ENCODE measurements around the gene NDUFA9.
A peak's percentile ranks its signal among the peaks of the same experiment; 100 is the strongest.

Gene NDUFA9

DNA sequence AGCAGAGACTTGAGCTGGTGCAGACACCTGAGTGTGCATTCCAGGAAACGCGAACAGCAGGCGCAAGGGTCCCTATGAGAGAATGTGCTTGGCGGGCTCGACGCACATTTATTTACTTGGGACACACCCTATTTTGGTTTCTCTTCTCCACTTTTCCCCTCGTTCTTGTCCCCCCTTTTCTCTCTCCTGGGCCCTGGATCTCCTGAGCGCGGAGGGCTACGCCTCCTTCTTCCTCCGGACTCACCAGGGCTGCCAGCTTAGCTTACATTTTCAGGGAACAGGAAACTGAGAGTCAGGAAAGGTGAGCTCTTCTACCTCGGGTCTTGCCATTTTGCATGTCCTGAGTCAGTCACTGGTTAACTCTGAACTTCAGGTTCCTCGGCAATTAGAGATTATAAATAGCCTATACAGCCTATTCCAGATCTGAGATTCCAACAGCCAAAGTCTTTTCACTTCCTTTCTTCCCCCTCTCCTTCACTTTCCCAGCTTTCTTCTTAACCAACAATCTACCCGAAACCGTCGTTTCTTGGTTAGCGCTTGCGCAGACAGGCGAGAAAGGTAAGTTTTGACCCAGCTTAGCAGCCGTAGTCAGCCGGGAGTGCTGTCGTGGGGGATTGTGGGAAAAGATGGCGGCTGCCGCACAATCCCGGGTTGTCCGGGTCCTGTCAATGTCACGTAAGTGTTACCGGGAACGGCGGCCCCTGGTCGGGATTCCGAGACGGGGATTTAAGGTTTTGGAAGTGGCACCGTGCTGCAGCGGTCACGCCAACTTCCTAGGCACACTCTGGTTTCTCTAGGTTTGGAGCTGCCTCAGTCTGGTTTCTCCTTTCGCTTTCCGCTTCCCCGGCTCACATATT lies at the start of gene NDUFA9, which contains the start of gene AKAP3:
NDUFA9 (plus strand) TSS at position 614 of the 857 bp plus-strand sequence; CDS start at position 627, 13 bp downstream.
AKAP3 (minus strand) TSS at position 551 of the 857 bp plus-strand sequence. CDS start 10,855 bp downstream, outside the sequence.
- no peak for DNase-seq

GRCh38 chr12:4603421-4603820 lies 45.5 kb upstream of the NDUFA9 start:
- no peak for DNase-seq

DNA sequence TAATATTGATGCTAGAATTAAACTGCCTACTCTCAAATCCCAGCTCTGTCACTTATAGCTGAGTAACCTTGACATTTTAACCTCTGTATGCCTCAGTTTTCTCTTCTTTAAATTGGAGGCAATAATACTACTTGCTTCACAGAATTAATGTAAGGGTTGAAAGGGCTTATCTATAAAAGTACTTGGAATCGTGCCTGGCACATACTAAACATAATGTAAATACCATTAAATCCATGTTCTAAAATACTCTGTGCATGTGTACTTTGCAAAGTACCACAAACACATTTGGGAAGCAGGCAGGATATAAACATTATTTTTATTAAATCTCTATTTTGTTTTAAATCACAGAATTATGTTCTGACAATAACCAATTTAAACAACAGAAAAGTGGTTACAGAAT lies 45.0 kb upstream of the NDUFA9 start:
- DNase-seq: no peak

DNA sequence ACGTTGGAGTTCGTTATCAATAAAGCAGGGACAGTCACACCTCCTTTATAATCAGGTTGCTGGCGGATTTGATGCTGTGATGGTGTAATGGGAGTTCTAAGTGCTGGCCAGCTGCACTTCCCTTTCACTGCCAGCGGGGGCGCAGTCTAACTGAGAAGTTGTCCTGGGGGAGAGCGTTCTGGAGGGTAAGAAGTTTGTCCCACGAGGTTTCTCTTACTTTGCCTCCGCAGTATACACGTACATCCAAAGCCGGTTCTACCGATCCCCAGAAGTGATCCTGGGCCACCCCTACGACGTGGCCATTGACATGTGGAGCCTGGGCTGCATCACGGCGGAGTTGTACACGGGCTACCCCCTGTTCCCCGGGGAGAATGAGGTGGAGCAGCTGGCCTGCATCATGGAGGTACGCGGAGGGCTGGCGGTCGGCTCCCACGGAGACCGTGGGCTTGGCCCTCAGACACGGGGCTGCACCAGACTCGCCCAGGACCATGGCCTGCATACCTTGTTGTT lies 44.2 kb upstream of the NDUFA9 start:
- DNase-seq: peak; percentile 40

GRCh38 chr12:4607056-4607455 lies 41.9 kb upstream of the NDUFA9 start:
- DNase-seq: no peak

GRCh38 chr12:4609071-4609470 lies 39.8 kb upstream of the NDUFA9 start:
- DNase-seq: no peak

- DNase-seq: no peak
Measured at GRCh38 chr12:4610481-4610880, 38.4 kb upstream of the NDUFA9 start.

- no peak for DNase-seq
Measured at GRCh38 chr12:4615667-4616066, 33.2 kb upstream of the NDUFA9 start.

GRCh38 chr12:4621511-4621910 lies 27.4 kb upstream of the NDUFA9 start:
- no peak for DNase-seq

DNA sequence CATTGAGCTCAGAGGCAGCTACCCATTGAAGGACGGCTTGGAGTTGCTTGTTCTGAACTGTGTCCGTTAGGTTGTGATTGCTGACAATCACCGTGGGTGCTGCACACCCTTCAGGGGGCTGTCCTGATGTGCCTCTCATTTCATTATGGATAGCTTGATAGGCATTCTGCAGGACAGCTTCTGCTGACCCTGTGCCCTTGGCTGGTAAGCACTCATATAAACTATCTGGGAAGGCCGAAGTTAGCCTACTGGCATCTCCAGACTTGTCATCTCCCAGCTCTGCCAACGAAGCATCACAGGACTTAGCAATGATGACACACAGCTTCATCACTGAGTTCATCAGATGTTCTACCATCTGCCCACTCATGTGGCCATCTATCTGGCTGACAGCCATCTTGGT lies 22.4 kb upstream of the NDUFA9 start:
- DNase-seq: no peak

GRCh38 chr12:4628406-4628805 lies 20.5 kb upstream of the NDUFA9 start:
- no peak for DNase-seq

GRCh38 chr12:4630262-4630661 lies 18.7 kb upstream of the NDUFA9 start:
- DNase-seq: no peak

GRCh38 chr12:4643747-4644146 lies 5.2 kb upstream of the NDUFA9 start:
- no peak for DNase-seq

- no peak for DNase-seq
Measured at GRCh38 chr12:4645023-4645422, 3.9 kb upstream of the NDUFA9 start.

GRCh38 chr12:4648104-4648500 lies 812 bp upstream of the NDUFA9 start:
- no peak for DNase-seq

GRCh38 chr12:4649358-4649661 lies 396 bp downstream of the NDUFA9 start:
- DNase-seq: no peak

- DNase-seq: no peak
Measured at GRCh38 chr12:4653257-4653656, 4.3 kb downstream of the NDUFA9 start.

DNA sequence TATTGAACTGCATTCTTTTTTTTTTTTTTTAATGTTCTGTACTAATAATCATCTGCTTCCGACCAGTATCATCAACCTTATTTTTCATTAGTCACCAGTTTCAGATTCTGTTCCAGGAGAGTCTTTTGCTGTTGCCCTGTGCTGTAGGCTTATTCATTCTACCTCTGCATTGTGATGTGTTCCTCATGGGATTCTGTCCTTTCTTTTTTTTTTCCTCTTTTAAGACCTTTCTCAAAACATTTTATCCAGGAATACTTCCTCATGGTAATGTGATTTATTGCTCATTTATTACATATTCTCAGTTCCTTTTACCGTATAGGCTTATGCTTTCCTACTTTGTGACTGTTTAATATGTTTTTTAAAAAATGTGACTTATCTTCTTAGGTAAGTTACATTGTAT lies 4.8 kb downstream of the NDUFA9 start:
- DNase-seq: no peak

- DNase-seq: no peak
Measured at GRCh38 chr12:4663971-4664505, 15.1 kb downstream of the NDUFA9 start.

DNA sequence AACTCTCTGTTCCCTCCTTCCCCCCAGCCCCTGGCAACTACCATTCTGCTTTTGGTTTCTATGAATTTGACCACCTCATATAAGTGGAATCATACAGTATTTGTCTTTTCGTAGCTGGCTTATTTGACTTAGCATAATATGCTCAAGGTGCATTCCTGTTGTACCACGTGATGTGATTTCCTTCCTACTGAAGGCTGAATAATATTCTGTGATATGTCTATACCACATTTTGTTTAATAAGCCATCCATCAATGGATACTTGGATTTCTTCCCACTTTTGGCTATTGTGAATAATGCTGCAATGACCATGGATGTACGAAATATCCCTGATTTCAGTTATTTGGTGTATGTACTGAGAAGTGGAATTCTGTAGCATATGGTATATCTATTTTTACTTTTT lies 16.3 kb downstream of the NDUFA9 start:
- no peak for DNase-seq

GRCh38 chr12:4679711-4680110 lies 30.8 kb downstream of the NDUFA9 start:
- no peak for DNase-seq

- no peak for DNase-seq
Measured at GRCh38 chr12:4681732-4682131, 32.8 kb downstream of the NDUFA9 start.

- DNase-seq: no peak
Measured at GRCh38 chr12:4685317-4685716, 36.4 kb downstream of the NDUFA9 start.

- no peak for DNase-seq
Measured at GRCh38 chr12:4690760-4691159, 41.8 kb downstream of the NDUFA9 start.
